GM19193 (cell line): ENCODE measurements around the gene TRIM17.

Experiments used
- POLR2A ChIP-seq: IDR thresholded peaks from 4 replicates; pipeline ENCODE4 v1.6.1; 2011; ENCODE audit not compliant: insufficient read depth, insufficient read length; ENCODE audit errors: extremely low read depth

TRIM17 gene

DNA sequence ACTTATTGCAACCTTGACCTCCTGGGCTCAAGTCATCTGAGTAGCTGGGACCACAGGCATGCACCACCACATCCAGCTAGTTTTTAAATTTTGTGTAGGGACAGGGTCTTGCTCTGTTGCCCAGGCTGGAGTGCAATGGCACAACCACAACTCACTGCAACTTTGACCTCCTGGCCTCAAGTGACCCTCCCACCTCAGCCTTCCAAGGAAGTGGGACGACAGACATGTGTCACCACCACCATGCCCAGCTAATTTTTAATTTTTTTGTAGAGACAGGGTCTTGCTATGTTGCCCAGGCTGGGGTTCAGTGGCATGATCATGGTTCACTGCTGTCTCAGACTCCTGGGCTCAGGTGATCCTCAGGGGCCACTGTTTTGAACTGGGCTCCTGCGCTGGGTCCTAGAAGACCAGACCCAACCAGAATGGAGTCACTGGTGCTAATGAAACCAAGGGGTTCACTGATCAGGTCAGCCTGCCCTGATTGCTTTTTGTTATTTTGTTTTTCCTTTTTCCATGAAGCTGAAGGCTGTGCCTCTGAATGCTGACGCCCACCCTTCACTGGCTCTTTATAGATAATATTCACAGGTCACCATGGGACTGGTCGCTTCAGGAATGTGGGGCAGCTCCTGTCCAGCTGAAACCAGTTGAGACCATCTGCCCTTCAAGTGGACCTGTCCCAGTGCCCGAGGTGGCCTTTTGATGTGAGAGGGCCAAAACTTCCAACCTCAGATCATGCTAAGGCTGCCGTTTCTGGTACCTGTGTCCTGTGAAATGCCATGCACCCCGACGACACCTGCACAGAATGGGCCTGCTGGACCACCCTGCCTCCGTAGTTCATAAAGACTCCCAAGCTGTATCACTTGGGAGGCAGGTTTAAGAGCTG lies 4.9 kb downstream of the TRIM17 start:
- TF ChIP-seq POLR2A, result no peak

GRCh38 chr1:228411121-228411520 lies 5.5 kb downstream of the TRIM17 start:
- TF ChIP-seq POLR2A, result no peak

GRCh38 chr1:228410671-228411070 lies 6.0 kb downstream of the TRIM17 start:
- TF ChIP-seq POLR2A, result no peak

- no peak for TF ChIP-seq POLR2A
These were observed 6.6 kb downstream of the TRIM17 start for GRCh38 chr1:228410015-228410414.

DNA sequence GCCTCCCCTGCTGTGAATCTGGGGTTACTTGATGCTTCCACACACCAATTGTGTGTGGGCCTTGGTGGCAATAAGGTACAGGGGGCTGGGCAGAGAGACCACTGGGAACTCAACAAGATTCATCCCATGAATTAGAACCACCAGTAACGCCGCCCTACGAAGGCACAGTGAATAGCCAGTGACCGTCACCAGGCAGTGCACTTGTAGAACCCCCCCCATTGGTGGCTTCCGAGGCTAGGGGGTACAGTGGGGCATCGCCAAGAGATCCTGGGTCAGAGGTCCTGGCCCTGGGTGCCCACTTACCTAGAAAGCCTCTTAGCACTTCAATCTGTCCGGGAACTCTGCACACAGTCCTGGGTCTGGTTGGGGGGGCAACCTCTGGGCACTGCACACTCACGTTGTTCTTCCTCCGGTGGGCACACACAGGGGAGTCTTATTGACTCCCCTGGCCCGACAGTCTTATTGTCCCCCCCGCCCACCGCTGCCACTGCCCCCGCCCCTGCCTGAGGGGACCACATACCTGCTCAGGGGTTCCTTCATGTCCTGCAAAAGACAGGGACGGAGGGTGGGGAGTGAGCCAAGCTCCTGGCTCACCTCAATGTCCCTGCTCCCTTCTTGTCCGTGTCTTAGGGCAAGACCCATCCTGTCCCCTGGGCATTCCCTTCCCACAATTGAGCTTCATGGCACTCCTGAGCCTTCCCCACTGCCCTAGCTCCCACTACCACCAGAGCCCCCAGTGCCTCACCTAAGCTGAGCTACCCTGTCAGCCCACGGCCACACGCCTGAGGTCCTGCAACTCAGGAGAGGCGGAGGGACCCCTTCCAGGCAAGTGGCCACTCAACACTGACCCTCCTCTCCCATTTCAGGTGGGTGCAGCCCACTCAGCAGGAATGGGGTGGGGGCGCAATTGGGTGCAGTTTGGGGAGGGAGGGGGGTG lies 7.5 kb downstream of the TRIM17 start:
- TF ChIP-seq POLR2A, result no peak

DNA sequence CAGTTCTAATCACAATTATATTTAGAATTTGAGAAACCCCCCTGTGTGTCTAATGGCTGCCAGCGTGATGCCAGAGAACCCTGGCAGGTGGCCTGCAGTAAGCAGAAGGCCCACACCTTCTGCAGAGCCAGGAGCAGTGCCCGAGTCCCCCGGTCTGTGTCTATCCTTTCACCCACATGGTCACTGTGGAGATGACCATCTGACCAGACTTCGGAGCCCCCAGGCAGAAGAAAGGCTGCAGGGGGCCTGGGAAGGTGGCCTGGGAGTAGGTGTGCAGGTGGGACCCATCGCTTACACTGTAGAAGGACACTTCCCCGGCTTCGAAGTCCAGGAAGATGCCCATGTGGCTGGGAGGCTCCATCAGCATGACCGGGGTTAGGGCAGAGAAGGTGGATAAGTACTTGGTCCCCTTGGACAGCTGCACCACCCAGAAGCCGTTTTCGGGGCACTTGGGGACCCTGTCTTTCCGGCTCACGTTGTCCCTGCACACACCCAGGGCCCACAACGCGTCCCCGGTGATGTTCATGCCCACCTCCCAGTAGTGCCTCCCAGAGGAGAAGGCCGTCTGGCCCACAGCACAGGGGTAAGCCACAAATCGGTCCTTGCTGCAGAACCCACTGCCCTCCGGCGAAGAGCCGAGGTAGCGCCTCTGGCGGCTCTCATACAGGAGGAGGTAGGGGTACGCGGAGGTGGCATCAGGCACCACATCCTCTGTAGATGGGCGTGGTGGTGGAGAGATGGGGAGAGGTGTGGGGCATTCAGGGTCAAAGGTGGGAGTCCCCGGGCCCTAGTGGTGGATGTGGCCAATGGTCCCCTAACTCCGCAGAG lies 8.4 kb downstream of the TRIM17 start:
- no peak for TF ChIP-seq POLR2A

- TF ChIP-seq POLR2A, result no peak
These were observed 9.3 kb downstream of the TRIM17 start for GRCh38 chr1:228407106-228408040.

- TF ChIP-seq POLR2A, result no peak
These were observed 10.8 kb downstream of the TRIM17 start for GRCh38 chr1:228405979-228406228.

DNA sequence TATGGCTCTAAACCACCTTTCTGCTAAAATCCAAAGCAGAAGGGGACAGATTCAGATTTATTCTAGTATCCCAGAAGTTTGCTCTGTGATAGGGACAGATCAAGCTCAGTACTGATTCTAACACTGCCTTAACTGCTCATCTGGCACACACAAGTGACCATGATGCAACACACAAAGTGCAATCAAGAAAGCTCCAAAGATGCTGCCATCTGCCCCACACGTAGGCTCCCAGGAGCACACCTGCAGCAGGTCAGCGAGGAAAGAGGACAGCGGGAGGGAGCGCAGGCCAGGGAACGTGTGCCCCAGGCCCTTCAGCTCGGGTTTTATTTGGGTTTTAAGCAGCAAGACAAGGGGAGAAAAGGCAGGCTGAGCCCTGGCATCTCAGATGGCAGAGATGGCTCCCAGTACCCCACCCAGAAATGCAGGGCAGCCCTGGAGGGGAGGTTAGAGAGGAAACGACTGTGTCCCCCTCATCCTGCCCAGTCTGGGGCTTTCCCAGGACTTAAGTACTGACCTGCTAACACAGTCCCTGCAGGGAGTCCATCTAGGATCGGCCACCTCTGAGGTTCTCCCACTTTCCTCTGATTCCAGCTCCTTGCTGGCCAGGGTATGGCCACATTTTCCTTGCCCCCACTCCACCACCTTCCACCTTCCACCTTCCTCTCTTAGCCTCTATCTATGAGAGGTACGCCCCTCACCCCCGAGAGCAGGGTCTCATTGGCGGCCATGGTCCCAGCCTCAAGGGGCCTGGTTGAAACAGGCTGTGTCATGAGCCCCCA lies 11.3 kb downstream of the TRIM17 start:
- TF ChIP-seq POLR2A, result no peak

- no peak for TF ChIP-seq POLR2A
These were observed 12.4 kb downstream of the TRIM17 start for GRCh38 chr1:228404107-228404720.

GRCh38 chr1:228403231-228403631 lies 13.4 kb downstream of the TRIM17 start:
- TF ChIP-seq POLR2A, result no peak

DNA sequence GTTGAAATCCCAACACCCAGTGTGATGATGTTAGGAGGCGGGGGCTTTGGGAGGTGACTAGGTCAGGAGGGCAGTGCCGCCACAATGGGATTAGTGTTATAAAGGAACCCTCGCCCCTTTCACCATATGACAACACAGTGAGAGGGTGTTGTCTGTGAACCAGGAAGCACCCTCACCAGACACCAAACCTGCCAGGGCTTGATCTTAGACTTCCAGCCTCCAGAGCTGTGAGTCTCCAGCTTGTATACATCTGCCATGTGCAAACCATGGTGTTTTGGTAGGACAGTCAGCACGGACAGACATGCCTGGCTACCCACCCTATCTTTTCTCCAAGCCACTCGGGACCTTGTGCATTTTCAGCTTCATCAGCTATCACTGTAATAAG lies 14.0 kb downstream of the TRIM17 start:
- no peak for TF ChIP-seq POLR2A
